Gastrocnemius medialis (tissue), 4 donors: ENCODE measurements around the gene DENND5B.

Experiments used
- CTCF ChIP-seq, 5 experiments: fragments of 450-650 bp in 3 of 5; fragments of 200-600 bp in 2 of 5; sonication (generic) in 2 of 5; IDR thresholded peaks in 4 of 5; conservative IDR thresholded peaks in 1 of 5; 1 replicate in 4 of 5; 2 replicates in 1 of 5; pipeline ENCODE4 v1.5.1; 2016 to 2019; ENCODE audit warnings: antibody characterized with exemption in 5 of 5, mild to moderate bottlenecking in 3 of 5, moderate library complexity in 3 of 5
- POLR2A ChIP-seq, 2 donors: fragments of 450-650 bp; IDR thresholded peaks; one replicate each; pipeline ENCODE4 v1.6.1; 2017; ENCODE audit warnings: antibody characterized with exemption in 2 of 2, mild to moderate bottlenecking in 2 of 2, moderate library complexity in 2 of 2

- TF ChIP-seq POLR2A (IDR thresholded peaks at IDR 0.05) (no peak), CTCF (IDR thresholded peaks at IDR 0.05 in 4 of 5, conservative IDR thresholded peaks at IDR 0.05 in 1 of 5) (no peak)
Measured at GRCh38 chr12:31523306-31523705, 67.6 kb downstream of the DENND5B start.
